Cardiac septum (tissue), 1 donor: ENCODE data around the gene PHF2. TPM values are rescaled to one million over a fixed set of nuclear protein-coding genes. Genes with fewer than 3 reads are reported as not detected.
"Not testable (repeated sequence)": the region's sequence is repeated elsewhere in the genome, so short reads cannot be mapped to it uniquely, and the experiment has no call there.

ENCODE experiments used
- DNase-seq: peaks from one replicate; pipeline ENCODE4 v3.0.0-alpha.2; 2020; ENCODE audit warnings: low spot score
- intact Hi-C: fragments of 100-400 bp; cut with DNase I; formaldehyde crosslinking; loops from one replicate; pipeline ENCODE4 v1.14.0; 2022
- total RNA-seq: library from RNA; stranded (reverse); fragmentation: NEBNext Ultra II Directional; extraction: Animal tissue kit (Norgen Biotek cat#: 25700); gene quantifications from one replicate; pipeline ENCODE4 v1.2.1, GENCODE V29; 2021
- donor health status: DM: no; HTN: no; CAD: no.

Gene PHF2
- total RNA-seq, 1 donor from 2014 or later = 24.5 TPM

DNA sequence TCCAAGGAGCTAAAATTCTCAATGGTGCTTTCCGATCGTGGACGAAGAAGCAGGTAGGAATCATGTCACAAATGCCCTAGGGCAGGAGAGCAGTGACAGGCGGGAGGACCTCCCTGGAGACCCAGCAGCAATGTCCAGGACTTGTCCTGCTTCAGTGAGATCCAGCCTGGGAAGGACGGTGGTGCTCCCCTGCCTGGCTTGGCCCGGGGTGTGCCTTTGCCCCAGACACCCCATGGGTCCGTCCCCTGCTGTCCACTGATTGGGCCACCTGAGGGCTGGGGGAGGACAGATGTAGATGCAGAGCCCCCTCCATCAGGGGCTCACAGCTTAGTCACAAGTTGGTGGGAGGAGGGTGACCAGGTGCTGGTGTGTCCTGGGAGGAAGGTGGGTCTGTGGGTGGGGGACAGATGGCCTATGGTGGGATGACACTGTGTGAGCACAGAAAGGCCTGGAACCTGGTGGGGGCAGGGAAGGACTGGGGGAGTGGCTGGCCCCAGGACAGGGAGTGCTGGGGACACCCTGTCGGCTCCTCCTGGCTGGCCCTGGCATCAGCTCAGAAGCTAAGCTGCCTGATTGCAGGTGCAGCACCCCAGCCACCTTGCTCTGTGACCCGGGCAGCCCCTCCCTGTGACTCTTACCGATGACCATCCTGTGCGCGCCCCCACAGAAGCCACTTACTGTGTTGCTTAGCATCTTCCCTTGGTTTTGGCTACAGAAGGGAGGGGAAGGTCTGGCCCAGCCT lies 82.0 kb downstream of the PHF2 start:
- intact Hi-C loops = no loop called here

DNA sequence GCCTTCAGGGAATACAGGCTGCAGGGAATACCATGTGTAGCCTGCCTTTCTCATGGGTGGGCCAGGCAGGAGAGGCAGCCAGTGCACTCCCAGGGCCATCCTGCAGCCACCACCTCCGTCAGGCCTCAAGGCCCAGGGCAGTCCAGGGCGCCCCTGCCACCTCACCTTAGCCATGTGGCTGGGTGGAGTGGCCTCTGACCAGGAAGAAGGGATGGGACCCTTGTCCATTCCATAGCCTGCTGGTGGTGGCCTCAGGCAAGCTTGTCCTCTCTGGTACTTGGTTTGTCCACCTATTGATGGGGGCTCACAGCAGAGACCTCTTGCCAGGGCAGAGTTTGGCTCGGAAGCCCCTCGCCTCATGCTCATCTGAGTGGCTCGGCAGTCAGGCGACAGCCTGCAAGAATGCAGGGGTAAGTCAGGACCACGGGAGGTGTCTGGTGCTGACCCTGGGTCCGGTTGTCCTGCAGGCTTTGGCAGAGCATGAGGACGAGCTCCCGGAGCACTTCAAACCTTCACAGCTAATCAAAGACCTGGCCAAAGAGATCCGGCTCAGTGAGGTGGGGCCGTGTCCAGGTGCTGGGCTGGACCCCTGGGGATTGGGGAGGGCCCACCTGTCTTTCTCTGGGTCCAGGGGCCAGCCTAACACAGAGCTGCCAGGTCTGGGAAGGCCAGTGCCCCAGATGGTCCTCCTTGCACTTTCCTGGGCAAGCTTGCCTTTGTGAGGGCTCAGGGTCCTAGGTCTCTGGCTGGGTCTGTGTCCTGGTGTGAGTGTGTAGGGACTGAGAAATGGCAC lies 82.9 kb downstream of the PHF2 start:
- intact Hi-C loops = no loop called here
- DNase-seq = peak; percentile 63

More for the DNA sequence above, 82.0 kb downstream of the PHF2 start:
- peak; percentile 67 for DNase-seq

DNA sequence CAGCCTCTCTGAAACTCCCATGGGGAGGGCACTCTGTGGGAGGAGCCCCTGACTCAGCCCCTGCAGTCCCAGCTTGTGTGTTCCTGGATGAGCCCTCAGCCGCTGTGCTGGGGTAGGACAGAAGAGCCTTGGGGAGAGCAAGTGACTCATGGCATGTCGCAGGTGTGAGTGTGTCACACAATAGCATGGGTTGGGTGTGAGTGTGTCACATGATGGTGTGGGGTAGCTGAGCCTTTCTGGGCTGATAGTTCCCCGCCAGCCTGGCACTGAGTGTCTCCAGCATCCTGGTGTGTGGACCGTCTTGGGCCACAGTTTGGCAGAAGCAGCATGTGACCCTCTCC lies 83.4 kb downstream of the PHF2 start:
- intact Hi-C loops = no loop called here
- peak; percentile 57 for DNase-seq

DNA sequence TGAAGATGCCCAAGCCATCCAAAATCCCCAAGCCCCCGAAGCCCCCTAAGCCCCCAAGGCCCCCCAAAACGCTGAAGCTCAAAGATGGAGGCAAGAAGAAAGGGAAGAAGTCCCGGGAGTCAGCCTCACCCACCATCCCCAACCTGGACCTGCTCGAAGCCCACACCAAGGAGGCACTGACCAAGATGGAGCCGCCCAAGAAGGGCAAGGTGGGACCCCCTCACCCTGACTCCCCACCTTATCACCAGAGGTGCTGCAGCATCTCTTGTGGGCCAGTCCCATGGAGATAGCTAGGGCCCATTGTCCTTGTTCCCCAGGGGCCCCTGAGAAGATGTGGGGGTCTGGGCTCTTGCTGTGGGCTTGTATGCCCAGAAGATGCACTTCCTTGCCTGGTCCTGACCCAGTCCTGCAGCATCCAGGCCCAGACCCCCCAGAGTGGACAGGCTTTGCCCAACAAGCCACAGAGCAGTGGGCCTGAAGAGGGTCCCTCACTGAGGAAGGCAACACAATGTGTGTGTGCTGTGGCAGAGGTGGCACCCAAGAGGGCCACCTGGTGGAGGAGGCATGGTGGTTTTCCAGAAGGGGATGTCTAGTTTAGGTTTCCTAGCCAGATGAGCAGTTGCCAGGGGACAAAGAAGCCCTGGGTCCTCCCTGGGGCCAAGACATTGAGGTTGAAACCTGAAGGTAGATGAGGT lies 84.1 kb downstream of the PHF2 start:
- intact Hi-C loops = no loop called here
- DNase-seq = peak; percentile 47

DNA sequence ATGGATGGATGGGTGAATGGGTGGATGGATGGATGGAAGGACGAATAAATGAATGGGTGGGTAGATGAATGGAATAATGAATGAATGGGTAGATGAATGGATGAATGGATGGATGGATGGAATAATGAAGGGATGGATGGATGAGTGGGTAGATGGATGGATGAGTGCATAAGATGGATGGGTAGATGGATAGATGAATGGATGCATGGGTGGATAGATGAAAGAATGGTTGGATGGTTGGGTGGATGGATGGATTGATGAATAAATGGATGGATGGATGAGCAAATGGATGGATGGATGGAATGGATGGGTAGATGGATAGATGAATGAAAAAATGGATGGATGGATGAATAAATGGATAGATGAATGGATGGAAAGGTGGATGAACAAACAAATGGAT lies 85.2 kb downstream of the PHF2 start:
- no peak for DNase-seq
- intact Hi-C loops = no loop called here

DNA sequence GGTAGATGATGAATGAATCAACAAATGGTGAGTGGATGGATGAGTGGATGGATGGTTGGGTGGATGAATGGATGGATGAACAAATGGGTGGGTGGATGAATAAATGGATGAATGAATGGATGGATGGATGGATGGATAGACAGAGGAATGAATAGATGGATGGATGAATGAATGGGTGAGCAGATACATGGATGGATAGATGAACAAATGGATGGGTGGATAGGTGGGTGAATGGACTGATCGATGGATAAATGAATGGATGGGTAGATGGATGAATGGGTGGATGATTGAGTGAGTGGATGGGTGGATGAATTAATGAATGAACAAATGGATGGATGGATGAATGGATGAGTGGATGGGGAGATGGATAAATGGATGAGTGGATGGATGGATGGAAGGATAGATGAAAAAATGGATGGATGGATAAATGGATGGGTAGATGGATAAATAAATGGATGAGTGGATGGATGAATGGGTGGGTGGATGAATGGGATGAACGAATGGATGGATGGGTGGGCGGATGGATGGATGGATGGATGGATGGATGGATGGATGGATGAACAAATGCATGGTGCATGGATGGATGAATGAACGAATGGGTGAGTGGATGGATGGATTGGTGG lies 85.7 kb downstream of the PHF2 start:
- intact Hi-C loops = no loop called here
- DNase-seq = no peak

DNA sequence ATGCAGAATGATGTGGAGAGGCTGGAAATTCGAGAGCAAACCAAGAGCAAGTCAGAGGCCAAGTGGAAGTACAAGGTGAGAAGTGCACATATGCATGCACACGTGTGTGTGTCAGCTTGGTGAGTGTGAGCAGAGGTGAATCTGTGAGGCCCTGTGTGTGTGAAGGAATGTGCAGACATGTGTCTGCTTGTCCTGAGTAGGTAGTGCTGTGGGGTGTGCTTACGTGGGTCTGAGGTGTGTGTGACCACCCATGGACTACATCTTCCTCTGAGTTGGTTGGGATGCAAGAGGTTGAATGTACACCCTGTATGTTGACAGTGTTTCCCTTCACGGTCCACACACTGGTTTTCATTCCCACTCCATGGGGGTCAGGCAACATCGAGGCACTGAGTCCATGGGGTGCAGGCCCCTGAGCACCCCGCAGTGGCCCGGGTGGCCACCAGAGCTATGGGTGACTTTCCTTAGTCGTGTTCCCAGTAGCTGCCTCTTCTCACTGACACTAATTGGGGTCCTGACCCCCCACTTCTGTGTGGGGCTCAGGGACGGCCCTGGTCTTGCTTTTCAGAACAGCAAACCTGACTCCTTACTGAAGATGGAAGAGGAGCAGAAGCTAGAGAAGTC lies 86.7 kb downstream of the PHF2 start:
- intact Hi-C loops = no loop called here
- DNase-seq = peak; percentile 63

DNA sequence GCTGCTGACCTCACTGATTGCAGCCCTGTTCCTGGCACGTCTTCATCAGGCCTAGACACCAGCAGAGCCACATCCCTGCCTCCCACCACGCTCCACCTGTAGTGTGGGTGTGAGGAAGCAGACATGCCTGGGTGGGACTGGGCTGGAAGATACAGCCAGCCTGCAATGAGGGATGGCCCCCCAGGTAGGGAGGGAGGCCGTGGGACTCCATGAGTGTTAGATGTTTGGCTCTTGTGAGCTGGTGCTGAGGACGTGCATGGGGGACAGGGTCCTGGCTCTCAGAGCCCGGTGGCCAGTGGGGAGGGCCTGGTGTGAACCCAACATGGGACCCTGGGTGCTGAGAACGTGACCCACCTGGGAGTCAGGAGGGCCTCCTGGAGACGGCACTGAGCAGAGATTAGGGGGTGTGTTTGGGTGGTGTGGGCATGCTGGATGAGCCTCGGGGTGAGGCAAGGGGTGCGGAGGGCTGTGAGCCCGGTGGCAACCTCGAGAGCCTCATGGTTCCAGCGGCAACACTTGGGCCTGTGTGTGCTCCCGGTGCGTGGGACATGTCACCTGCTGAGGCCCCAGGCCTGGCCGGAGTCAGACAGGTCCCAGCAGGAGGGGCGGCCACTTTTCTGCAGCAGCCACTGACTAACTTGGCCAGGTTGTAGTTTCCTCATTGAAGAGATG lies 87.6 kb downstream of the PHF2 start:
- intact Hi-C loops = no loop called here
- DNase-seq = peak; percentile 64

DNA sequence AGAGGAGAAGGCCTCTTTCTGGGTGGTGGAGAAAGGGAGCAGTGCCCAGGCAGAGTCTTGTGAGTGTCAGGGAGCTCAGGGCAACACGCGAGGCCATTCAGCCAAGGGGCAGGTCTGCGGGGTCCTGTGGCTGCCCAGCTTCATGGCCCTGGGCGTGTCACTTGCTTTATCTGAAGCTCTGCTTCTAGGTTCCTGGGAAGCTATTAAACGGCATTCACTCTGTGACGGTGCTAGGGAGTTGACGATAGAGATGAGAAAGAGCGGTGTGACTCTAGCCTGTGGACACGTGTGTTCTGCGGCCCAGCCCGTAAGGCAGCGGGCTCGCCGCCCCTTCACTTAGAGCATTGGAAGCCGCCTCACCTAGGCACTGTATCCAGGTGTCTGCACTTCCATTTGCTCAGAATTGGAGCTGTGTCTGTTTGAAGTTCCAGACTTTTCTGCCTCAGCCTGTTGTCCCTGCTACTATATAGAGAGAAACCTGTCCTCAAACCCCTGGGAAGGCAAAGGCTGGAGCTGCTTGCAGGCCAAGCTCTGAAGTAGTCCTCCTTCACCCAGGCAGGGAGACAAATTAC lies 88.3 kb downstream of the PHF2 start:
- intact Hi-C loops = no loop called here
- peak; percentile 72 for DNase-seq

DNA sequence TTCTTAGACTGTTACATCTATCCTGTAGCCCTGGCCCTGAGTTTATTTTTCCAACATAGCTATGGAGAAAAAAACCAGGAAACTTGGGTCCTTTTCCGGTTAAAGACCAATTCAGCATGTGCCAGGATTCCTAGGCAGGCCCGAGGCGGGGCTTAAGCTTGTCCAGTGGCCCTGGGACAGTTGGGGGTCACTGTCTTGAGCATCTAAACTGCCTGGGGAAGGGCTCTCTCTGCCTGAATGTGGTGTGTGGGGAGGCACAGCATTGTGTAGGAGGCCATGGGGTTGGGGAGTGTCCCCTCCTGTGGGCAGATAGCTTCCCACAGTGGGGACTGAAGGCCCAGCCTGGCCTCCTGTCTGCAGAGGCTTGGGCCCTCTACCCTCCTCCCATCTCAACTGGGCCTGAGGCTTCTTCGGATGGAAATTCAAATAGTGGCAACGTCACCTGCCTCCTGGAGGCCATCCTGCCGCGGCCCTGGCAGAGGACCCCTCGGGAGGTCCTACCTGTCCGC lies 88.8 kb downstream of the PHF2 start:
- intact Hi-C loops = no loop called here
- DNase-seq = peak; percentile 61

DNA sequence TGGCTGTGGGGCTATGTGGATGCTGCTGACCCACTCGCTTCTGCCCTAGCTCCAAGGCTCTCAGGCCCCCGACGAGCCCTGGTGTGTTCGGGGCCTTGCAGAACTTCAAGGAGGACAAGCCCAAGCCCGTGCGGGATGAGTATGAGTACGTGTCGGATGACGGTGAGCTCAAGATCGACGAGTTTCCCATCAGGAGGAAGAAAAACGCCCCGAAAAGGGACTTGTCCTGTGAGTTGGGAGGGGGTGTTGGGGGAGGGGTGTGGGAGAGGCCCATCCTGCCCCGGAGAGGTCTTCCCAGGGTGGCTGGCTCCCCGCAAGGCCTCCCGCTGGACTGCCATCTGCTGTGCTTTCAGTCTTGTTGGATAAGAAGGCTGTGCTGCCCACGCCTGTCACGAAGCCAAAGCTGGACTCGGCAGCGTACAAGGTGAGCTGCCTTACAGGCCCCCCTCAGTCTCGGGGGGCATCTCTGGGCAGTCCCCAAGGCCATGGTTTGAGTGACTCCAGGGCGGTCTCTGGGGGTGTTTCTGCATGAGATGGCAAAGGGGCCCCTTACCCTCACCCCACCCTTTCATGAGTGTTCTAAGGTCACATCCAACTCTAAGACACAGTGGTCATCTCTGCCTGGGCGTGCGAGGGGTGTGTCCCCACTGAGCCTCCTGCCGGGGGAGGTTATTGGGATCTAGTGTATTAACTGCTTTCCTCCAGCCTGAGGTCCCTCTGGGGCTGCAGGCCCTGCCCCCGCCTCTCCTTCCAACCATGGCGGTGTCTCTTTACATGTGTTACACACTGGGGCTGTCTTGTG lies 89.5 kb downstream of the PHF2 start:
- peak; percentile 73 for DNase-seq

DNA sequence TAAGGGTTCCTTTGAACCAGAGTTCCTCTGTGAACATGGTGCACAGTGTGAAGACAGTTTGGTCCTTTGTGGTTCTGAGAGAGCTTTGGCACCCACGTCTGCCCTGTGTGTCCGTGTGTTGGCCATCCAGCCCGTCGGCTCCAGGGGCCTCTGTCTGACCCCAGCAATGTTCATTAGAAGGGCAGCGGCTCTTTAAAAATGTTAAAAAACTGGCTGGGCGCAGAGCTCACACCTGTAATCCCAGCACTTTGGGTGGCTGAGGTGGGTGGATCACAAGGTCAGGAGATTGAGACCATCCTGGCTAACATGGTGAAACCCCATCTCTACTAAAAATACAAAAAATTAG lies 90.0 kb downstream of the PHF2 start:
- DNase-seq = peak; percentile 41
- intact Hi-C loops = not testable (repeated sequence)

More for the DNA sequence above, 89.5 kb downstream of the PHF2 start:
- intact Hi-C loops = no loop called here

DNA sequence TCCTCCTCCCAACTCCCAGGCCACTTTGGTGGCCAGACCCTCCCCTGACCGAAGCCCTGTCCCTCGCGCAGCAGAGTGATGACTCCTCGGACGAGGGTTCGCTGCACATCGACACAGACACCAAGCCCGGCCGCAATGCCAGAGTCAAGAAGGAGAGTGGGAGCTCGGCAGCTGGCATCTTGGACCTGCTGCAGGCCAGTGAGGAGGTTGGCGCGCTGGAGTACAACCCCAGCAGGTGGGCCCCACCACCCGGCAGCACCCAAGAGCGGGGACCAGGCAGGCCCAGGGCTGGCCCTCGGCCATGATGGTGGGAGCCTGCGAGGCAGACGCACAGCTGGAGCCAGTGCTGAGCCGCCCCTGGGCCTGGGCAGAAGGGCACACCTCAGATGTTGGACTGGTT lies 90.6 kb downstream of the PHF2 start:
- peak; percentile 56 for DNase-seq
- intact Hi-C loops = no loop called here

DNA sequence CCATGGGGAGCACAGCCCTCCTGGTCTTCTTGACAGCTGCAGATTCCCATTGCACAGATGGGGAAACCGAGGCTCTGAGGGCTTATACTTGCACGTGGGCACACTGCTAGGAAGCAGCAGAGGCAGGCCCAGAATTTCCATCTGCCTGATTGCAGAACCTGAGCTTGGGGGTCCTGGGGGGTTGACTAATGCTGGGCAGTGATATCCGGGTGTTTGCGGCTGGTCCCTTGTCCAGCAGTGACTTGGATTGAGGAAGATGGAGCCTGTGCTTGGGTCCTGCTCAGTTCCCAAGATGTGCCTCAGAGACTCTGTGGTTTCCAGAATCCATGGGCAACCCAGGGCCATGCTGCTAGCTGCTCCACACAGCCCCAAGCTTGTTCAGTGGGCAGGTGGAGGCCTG lies 91.2 kb downstream of the PHF2 start:
- intact Hi-C loops = no loop called here
- DNase-seq = peak; percentile 36

DNA sequence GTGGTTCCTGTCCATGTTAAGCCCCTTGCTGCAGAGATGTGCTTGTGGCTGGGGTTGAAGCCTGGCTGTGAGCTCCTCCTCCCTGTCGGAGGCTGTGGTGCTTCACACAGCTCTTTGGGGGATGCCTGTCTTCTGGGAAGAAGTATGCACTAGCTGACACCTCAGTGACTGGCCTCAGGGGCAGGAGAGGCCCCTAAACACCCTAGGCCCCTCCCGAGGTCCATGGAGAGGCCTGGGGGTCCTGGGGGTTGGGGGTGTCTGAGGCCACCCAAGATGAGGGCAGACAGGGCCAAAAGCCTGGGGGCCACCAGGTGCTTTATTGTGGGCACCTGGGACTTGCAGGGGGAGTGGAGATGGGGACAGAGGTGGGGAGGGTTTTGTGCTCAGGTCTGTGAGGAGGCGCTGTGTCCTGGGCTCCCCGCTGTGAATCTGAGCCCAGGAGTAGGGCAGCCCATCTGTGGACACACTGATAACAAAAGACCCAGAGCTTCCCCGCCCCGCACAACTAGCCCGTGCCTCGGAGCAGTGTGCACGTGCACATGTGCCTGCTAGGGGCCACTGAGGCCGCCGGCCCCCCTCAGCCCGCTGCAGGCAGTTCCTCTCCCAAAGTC lies 92.0 kb downstream of the PHF2 start:
- peak; percentile 44 for DNase-seq
- intact Hi-C loops = no loop called here

DNA sequence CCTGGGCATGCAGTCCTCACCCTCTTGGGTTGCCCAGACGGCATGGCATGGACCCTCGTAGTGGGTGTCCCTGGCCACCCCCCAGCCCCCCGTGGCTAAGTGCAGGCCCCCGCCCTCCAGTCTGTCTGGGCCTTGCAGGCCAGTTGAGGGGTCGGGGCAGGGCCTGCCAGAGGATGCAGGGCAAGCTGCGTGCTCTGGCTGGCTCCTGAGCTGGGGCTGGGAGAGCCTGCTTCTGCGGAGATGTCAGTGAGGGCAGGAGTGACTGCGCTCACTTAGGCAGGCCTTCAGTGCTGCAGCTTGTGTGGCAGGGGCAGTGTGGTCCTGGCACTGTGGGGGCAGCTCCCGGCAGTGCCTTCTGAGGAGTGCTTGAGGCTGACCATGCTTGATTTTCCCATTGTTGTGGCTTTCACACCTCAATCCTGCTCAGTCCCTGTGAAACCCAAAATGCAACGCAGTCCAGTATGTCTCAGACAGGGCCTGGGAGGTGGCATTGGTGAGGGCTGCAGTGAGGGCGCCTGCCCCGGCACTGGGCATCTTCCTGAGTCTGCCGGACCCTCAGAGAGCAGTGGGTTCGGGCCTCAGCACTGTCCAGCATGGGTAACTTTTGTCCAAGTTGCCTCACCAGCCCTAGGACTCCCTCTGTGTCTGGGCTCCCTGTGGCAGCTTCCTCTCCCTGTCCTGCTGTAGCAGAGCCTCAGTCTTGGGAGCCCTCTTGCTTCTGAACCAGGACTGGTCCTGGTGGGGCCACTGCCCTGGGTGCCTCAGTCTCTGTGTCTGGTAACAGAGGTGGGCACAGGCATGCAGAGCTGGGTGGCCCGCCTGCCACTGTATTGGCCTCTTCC lies 93.0 kb downstream of the PHF2 start:
- intact Hi-C loops = no loop called here
- DNase-seq = peak; percentile 70

DNA sequence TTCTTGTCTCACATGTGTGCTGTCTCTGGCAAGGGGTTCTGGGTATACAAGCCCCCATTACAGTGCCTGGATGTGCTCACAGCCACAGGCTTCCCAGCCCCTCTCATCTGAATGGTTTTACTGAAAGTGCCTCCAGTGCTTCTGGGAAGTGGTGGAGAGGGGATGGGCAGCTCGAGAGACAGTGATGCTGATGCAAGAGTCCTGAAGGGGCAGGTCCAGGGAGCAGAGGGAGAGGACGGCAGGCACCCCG lies 93.5 kb downstream of the PHF2 start:
- intact Hi-C loops = no loop called here
- peak; percentile 35 for DNase-seq
